SW480 (cell line): ENCODE data around the gene GFAP.

Source experiments
- DNase-seq: peaks from one replicate; pipeline ENCODE4 v3.0.0-alpha.2; 2016; ENCODE audit warnings: low spot score

The GFAP gene

GRCh38 chr17:44914148-44914547 lies 1.2 kb downstream of the GFAP start:
- no peak for DNase-seq

GRCh38 chr17:44913676-44914075 lies 1.6 kb downstream of the GFAP start:
- DNase-seq: no peak

- DNase-seq: no peak
These were observed 2.3 kb downstream of the GFAP start for GRCh38 chr17:44912763-44913544.

GRCh38 chr17:44911133-44912001 lies 3.9 kb downstream of the GFAP start:
- no peak for DNase-seq

GRCh38 chr17:44910231-44911106 lies 4.8 kb downstream of the GFAP start:
- no peak for DNase-seq

- DNase-seq: no peak
These were observed 5.6 kb downstream of the GFAP start for GRCh38 chr17:44909681-44910144.

- no peak for DNase-seq
These were observed 6.5 kb downstream of the GFAP start for GRCh38 chr17:44908761-44909326.

- no peak for DNase-seq
These were observed 7.4 kb downstream of the GFAP start for GRCh38 chr17:44907729-44908470.

- no peak for DNase-seq
These were observed 8.3 kb downstream of the GFAP start for GRCh38 chr17:44906763-44907728.

GRCh38 chr17:44906010-44906646 lies 9.2 kb downstream of the GFAP start:
- DNase-seq: peak; percentile 85

GRCh38 chr17:44905006-44906000 lies 10.0 kb downstream of the GFAP start:
- DNase-seq: no peak

GRCh38 chr17:44904001-44904984 lies 11.0 kb downstream of the GFAP start:
- no peak for DNase-seq

GRCh38 chr17:44903012-44903685 lies 12.2 kb downstream of the GFAP start:
- DNase-seq: no peak

- no peak for DNase-seq
These were observed 13.1 kb downstream of the GFAP start for GRCh38 chr17:44902135-44902760.

GRCh38 chr17:44901411-44901921 lies 13.8 kb downstream of the GFAP start:
- peak; percentile 29 for DNase-seq
